H7 (cell line): ENCODE measurements around the gene VPS4A. TPM values are rescaled to one million over a fixed set of nuclear protein-coding genes. Genes with fewer than 3 reads are reported as not detected.
"Not testable (repeated sequence)": the region's sequence is repeated elsewhere in the genome, so short reads cannot be mapped to it uniquely, and the experiment has no call there.

Experiments
- DNase-seq: peaks from one replicate; pipeline ENCODE4 v3.0.0; 2012
- H3K27me3 ChIP-seq: 2 replicates; pipeline ENCODE4 v1.6.0; 2011; ENCODE audit warnings: mild to moderate bottlenecking, low read length; ENCODE audit not compliant: control insufficient read depth, insufficient read depth
- H3K36me3 ChIP-seq: replicated peaks from 2 replicates; pipeline ENCODE4 v1.5.1; 2011; ENCODE audit warnings: low read length; ENCODE audit not compliant: control insufficient read depth, insufficient read depth
- H3K4me3 ChIP-seq: 2 replicates; pipeline ENCODE4 v1.5.1; 2011; ENCODE audit warnings: low read depth, mild to moderate bottlenecking, control low read depth, low read length, moderate library complexity; ENCODE audit not compliant: insufficient read depth
- total RNA-seq: library from RNA; depleted of rRNA; stranded (reverse); fragments of >200 nt; shearing (Covaris generic); gene quantifications from 2 replicates; pipeline ENCODE4 v1.2.3, GENCODE V29; 2014; rRNA removed

VPS4A gene
- total RNA-seq, 1 experiment from 2014 or later = 33.2 TPM

- no peak for DNase-seq
- no peaks in the 10 kb centered on the region; the same call in 1 of the 2 replicates for H3K36me3 ChIP-seq
- H3K4me3 ChIP-seq = no peak within 1 kb of the TSS
- no peaks in the 10 kb centered on the region for H3K27me3 ChIP-seq
Measured at GRCh38 chr16:69351309-69352027, 40.3 kb downstream of the VPS4A start, which contains the start of gene TMED6. TSS of gene TMED6 (minus strand) at chr16:69351786. CDS start at chr16:69351753, 33 bp downstream.

GRCh38 chr16:69360070-69360469 is 48.9 kb downstream of the VPS4A start:
- not testable (repeated sequence) for H3K27me3 ChIP-seq, H3K36me3 ChIP-seq, H3K4me3 ChIP-seq

GRCh38 chr16:69363281-69363717 is 52.1 kb downstream of the VPS4A start:
- no peak overlapping the region for H3K4me3 ChIP-seq
- H3K27me3 ChIP-seq = no peaks in the 10 kb centered on the region
- no peak for DNase-seq
- peaks cover 19% of the 10 kb centered on the region for H3K36me3 ChIP-seq

More at GRCh38 chr16:69360070-69360469, 48.9 kb downstream of the VPS4A start:
- DNase-seq = not testable (repeated sequence)

- DNase-seq = no peak
- H3K36me3 ChIP-seq = peaks cover 22% of the 10 kb centered on the region
- H3K4me3 ChIP-seq = no peak overlapping the region
- H3K27me3 ChIP-seq = no peaks in the 10 kb centered on the region
Measured at GRCh38 chr16:69364088-69364487, 52.9 kb downstream of the VPS4A start.

- peaks cover 31% of the 10 kb centered on the region for H3K36me3 ChIP-seq
- DNase-seq = no peak
Measured at GRCh38 chr16:69365901-69366300, 54.8 kb downstream of the VPS4A start.

GRCh38 chr16:69366431-69366830 is 55.3 kb downstream of the VPS4A start:
- Histone ChIP-seq H3K36me3 (peaks cover 31% of the 10 kb centered on the region), H3K27me3 (no peaks in the 10 kb centered on the region), H3K4me3 (no peak overlapping the region)
- DNase-seq = no peak

More at GRCh38 chr16:69365901-69366300, 54.8 kb downstream of the VPS4A start:
- H3K4me3 ChIP-seq = no peak overlapping the region
- H3K27me3 ChIP-seq = no peaks in the 10 kb centered on the region

- DNase-seq = no peak
- H3K4me3 ChIP-seq = no peak overlapping the region
- H3K36me3 ChIP-seq = peaks cover 33% of the 10 kb centered on the region
- no peaks in the 10 kb centered on the region for H3K27me3 ChIP-seq
Measured at GRCh38 chr16:69367980-69368379, 56.8 kb downstream of the VPS4A start.

- Histone ChIP-seq H3K4me3 (no peak overlapping the region), H3K36me3 (peaks cover 33% of the 10 kb centered on the region), H3K27me3 (no peaks in the 10 kb centered on the region)
- DNase-seq = no peak
Measured at GRCh38 chr16:69368866-69369265, 57.7 kb downstream of the VPS4A start.

GRCh38 chr16:69371564-69371963 is 60.4 kb downstream of the VPS4A start:
- H3K27me3 ChIP-seq = no peaks in the 10 kb centered on the region
- peaks cover 24% of the 10 kb centered on the region for H3K36me3 ChIP-seq
- H3K4me3 ChIP-seq = no peak overlapping the region
- DNase-seq = no peak

- peaks cover 18% of the 10 kb centered on the region for H3K36me3 ChIP-seq
- H3K27me3 ChIP-seq = no peaks in the 10 kb centered on the region
- no peak for DNase-seq
- H3K4me3 ChIP-seq = no peak overlapping the region
Measured at GRCh38 chr16:69373019-69373418, 61.9 kb downstream of the VPS4A start.

Other genes with a start within 250 kb of the VPS4A start
- 6.0 and 16.3 TPM in 2 replicates for gene HAS3, start 205.7 kb upstream of the VPS4A start, total RNA-seq
- gene CHTF8, start 178.8 kb upstream of the VPS4A start, total RNA-seq = 98.1 and 113 TPM in 2 replicates
- 20.0 and 27.7 TPM in 2 replicates for gene UTP4, start 178.7 kb upstream of the VPS4A start, total RNA-seq
- gene SNTB2, start 124.2 kb upstream of the VPS4A start, total RNA-seq = 7.9 and 13.1 TPM in 2 replicates
- gene PDF, start 19.2 kb downstream of the VPS4A start, total RNA-seq = 23.9 and 25.3 TPM in 2 replicates
- gene COG8, start 28.2 kb downstream of the VPS4A start, total RNA-seq = 63.1 and 71.0 TPM in 2 replicates
- gene NIP7, start 28.4 kb downstream of the VPS4A start, total RNA-seq = 30.7 and 31.0 TPM in 2 replicates
- gene TMED6, start 40.4 kb downstream of the VPS4A start, total RNA-seq = 0.52 TPM in 1 of 2 replicates, not detected in the other
- 15.6 and 16.2 TPM in 2 replicates for gene TERF2, start 74.7 kb downstream of the VPS4A start, total RNA-seq
- gene CYB5B, start 113.3 kb downstream of the VPS4A start, total RNA-seq = 78.4 and 103 TPM in 2 replicates